IMR-90 (cell line): ENCODE measurements around the gene KCNG4. TPM values are rescaled to one million over a fixed set of nuclear protein-coding genes. Genes with fewer than 3 reads are reported as not detected.

Experiments used
- ATAC-seq: fragments of 200-7000 bp; cut with Tn5 transposase; 2 replicates; pipeline ENCODE4 v1.9.1; 2020; ENCODE audit warnings: low read depth, mild to moderate bottlenecking, moderate library complexity
- BruUV-seq: library from RNA; stranded (reverse); fragments of 400-500 nt; replicated peaks from 2 replicates; lab custom pipeline; 2021; lab: Mats Ljungman, UMichigan
- CTCF ChIA-PET: fragments of 300-600 bp; formaldehyde crosslinking; extraction: SDS; loops from one replicate; lab custom pipeline; 2021; ENCODE audit warnings: antibody characterized with exemption; lab: Yijun Ruan, JAX
- POLR2A ChIA-PET: fragments of 300-600 bp; sonication (Branson Sonifier 250); formaldehyde crosslinking; loops from one replicate; lab custom pipeline; 2022; ENCODE audit warnings: antibody characterized with exemption; ENCODE audit not compliant: unreplicated experiment; lab: Charles Lee
- DNase-seq: peaks from one replicate; pipeline ENCODE4 v3.0.0; 2013
- H2AFZ ChIP-seq: replicated peaks from 2 replicates; pipeline ENCODE3; 2013; ENCODE audit warnings: low read length, mild to moderate bottlenecking; ENCODE audit not compliant: poor library complexity
- H2AK5ac ChIP-seq: 2 replicates; pipeline ENCODE4 v1.6.1; 2013; ENCODE audit warnings: low read depth, low read length, inconsistent platforms
- H2AK9ac ChIP-seq: replicated peaks from 2 replicates; pipeline ENCODE3; 2013; ENCODE audit warnings: mild to moderate bottlenecking, low read depth, low read length, moderate library complexity; ENCODE audit not compliant: poor library complexity
- H2BK120ac ChIP-seq: 2 replicates; pipeline ENCODE4 v1.6.1; 2013; ENCODE audit warnings: low read depth, low read length, inconsistent platforms
- H2BK15ac ChIP-seq: 3 replicates; pipeline ENCODE4 v1.6.1; 2013; ENCODE audit warnings: low read depth, low read length, inconsistent platforms
- H2BK20ac ChIP-seq: 2 replicates; pipeline ENCODE4 v1.6.1; 2013; ENCODE audit warnings: low read depth, mild to moderate bottlenecking, inconsistent platforms, low read length, moderate library complexity
- H2BK5ac ChIP-seq: 2 replicates; pipeline ENCODE4 v1.6.1; 2013; ENCODE audit warnings: mild to moderate bottlenecking, low read depth, low read length, inconsistent platforms; ENCODE audit not compliant: poor library complexity, severe bottlenecking
- H3K14ac ChIP-seq: replicated peaks from 2 replicates; pipeline ENCODE4 v1.6.1; 2013; ENCODE audit warnings: low read depth, low read length, inconsistent platforms
- H3K18ac ChIP-seq: 2 replicates; pipeline ENCODE4 v1.6.1; 2013; ENCODE audit warnings: low read depth, low read length, control low read depth
- H3K23ac ChIP-seq: 2 replicates; pipeline ENCODE4 v1.6.1; 2013; ENCODE audit warnings: low read depth, low read length, inconsistent platforms
- H3K27ac ChIP-seq: 2 replicates; pipeline ENCODE4 v1.5.1; 2013; ENCODE audit warnings: mild to moderate bottlenecking, control low read depth, low read length; ENCODE audit not compliant: insufficient read depth
- H3K27me3 ChIP-seq: 2 replicates; pipeline ENCODE4 v1.6.1; 2013; ENCODE audit warnings: low read length; ENCODE audit not compliant: control insufficient read depth, insufficient read depth
- H3K36me3 ChIP-seq: 2 replicates; pipeline ENCODE4 v1.6.1; 2013; ENCODE audit warnings: low read length, mixed read lengths; ENCODE audit not compliant: control insufficient read depth, insufficient read depth
- H3K4ac ChIP-seq: 2 replicates; pipeline ENCODE4 v1.6.1; 2013; ENCODE audit warnings: low read depth, low read length, inconsistent platforms
- H3K4me1 ChIP-seq: 2 replicates; pipeline ENCODE4 v1.6.1; 2013; ENCODE audit warnings: low read length, mixed read lengths; ENCODE audit not compliant: control insufficient read depth, insufficient read depth
- H3K4me2 ChIP-seq: 2 replicates; pipeline ENCODE4 v1.6.1; 2013; ENCODE audit warnings: low read depth, mild to moderate bottlenecking, control low read depth, low read length, moderate library complexity
- H3K4me3 ChIP-seq: 2 replicates; pipeline ENCODE4 v1.5.1; 2013; ENCODE audit warnings: low read depth, mild to moderate bottlenecking, control low read depth, low read length, moderate library complexity; ENCODE audit not compliant: insufficient read depth
- H3K56ac ChIP-seq: 2 replicates; pipeline ENCODE4 v1.6.1; 2013; ENCODE audit warnings: low read length, inconsistent platforms; ENCODE audit not compliant: insufficient read depth; ENCODE audit errors: extremely low read depth
- H3K79me1 ChIP-seq, 2 experiments: 2 replicates each; pipeline ENCODE4 v1.6.1; 2013; ENCODE audit warnings: low read length in 2 of 2, inconsistent platforms in 1 of 2, low read depth in 1 of 2
- H3K9ac ChIP-seq: 2 replicates; pipeline ENCODE4 v1.6.1; 2013; ENCODE audit warnings: low read depth, low read length, control low read depth
- H3K9me1 ChIP-seq: 2 replicates; pipeline ENCODE4 v1.6.1; 2013; ENCODE audit warnings: low read length, inconsistent platforms; ENCODE audit not compliant: insufficient read depth
- H3K9me3 ChIP-seq: 2 replicates; pipeline ENCODE4 v1.6.1; 2013; ENCODE audit warnings: low read length; ENCODE audit not compliant: control insufficient read depth, insufficient read depth
- H4K20me1 ChIP-seq: 2 replicates; pipeline ENCODE4 v1.6.1; 2013; ENCODE audit warnings: low read length, inconsistent platforms; ENCODE audit not compliant: insufficient read depth
- H4K5ac ChIP-seq: 2 replicates; pipeline ENCODE4 v1.6.1; 2013; ENCODE audit warnings: mild to moderate bottlenecking, low read depth, low read length, control low read depth
- H4K8ac ChIP-seq, 2 experiments: 2 replicates each; pipeline ENCODE4 v1.6.1; 2013; ENCODE audit warnings: low read depth in 2 of 2, low read length in 2 of 2, control low read depth in 1 of 2, inconsistent platforms in 1 of 2
- H4K91ac ChIP-seq: 2 replicates; pipeline ENCODE4 v1.6.1; 2013; ENCODE audit warnings: low read depth, low read length, inconsistent platforms; ENCODE audit not compliant: insufficient read depth
- BHLHE40 ChIP-seq: fragments of 150-350 bp; IDR thresholded peaks from 2 replicates; pipeline ENCODE4 v1.6.1; 2016; ENCODE audit warnings: mild to moderate bottlenecking, low read depth, low read length
- CEBPB ChIP-seq: IDR thresholded peaks from 2 replicates; pipeline ENCODE4 v1.6.1; 2012; ENCODE audit warnings: low read depth, low read length, improper control_type of control experiment
- CHD1 ChIP-seq: IDR thresholded peaks from 2 replicates; pipeline ENCODE4 v1.6.1; 2012; ENCODE audit warnings: low read depth, low read length, improper control_type of control experiment
- CTCF ChIP-seq: conservative IDR thresholded peaks from 2 replicates; pipeline ENCODE4 v1.5.1; 2012; ENCODE audit warnings: mild to moderate bottlenecking, low read depth, low read length, improper control_type of control experiment
- ELK1 ChIP-seq: fragments of 150-350 bp; IDR thresholded peaks from 2 replicates; pipeline ENCODE4 v1.6.1; 2016; ENCODE audit warnings: low read depth, mild to moderate bottlenecking, low read length, moderate library complexity, borderline replicate concordance
- FOS ChIP-seq: fragments of 150-350 bp; IDR thresholded peaks from 2 replicates; pipeline ENCODE4 v1.6.1; 2016; ENCODE audit warnings: low read depth, low read length
- MAFK ChIP-seq: IDR thresholded peaks from 2 replicates; pipeline ENCODE4 v1.6.1; 2012; ENCODE audit warnings: low read depth, low read length, improper control_type of control experiment
- MAZ ChIP-seq: IDR thresholded peaks from 2 replicates; pipeline ENCODE4 v1.6.1; 2012; ENCODE audit warnings: low read depth, mild to moderate bottlenecking, low read length, improper control_type of control experiment, moderate library complexity, borderline replicate concordance
- MXI1 ChIP-seq: IDR thresholded peaks from 2 replicates; pipeline ENCODE4 v1.6.1; 2012; ENCODE audit warnings: low read depth, mild to moderate bottlenecking, low read length, moderate library complexity, borderline replicate concordance
- NFE2L2 ChIP-seq: fragments of 150-350 bp; IDR thresholded peaks from 2 replicates; pipeline ENCODE4 v1.6.1; 2016; ENCODE audit warnings: low read depth, mild to moderate bottlenecking, low read length
- POLR2A ChIP-seq: IDR thresholded peaks from 2 replicates; pipeline ENCODE4 v1.6.1; 2012; ENCODE audit warnings: mild to moderate bottlenecking, low read depth, low read length
- RAD21 ChIP-seq: IDR thresholded peaks from 2 replicates; pipeline ENCODE4 v1.6.1; 2012; ENCODE audit warnings: low read length, improper control_type of control experiment
- RCOR1 ChIP-seq: IDR thresholded peaks from 2 replicates; pipeline ENCODE4 v1.6.1; 2012; ENCODE audit warnings: mild to moderate bottlenecking, low read length, improper control_type of control experiment; ENCODE audit not compliant: insufficient replicate concordance
- RFX5 ChIP-seq: IDR thresholded peaks from 2 replicates; pipeline ENCODE4 v1.8.0; 2012; ENCODE audit warnings: low read depth, mild to moderate bottlenecking, low read length, moderate library complexity
- SMC3 ChIP-seq: fragments of 150-350 bp; IDR thresholded peaks from 2 replicates; pipeline ENCODE4 v1.6.1; 2016; ENCODE audit warnings: low read depth, mild to moderate bottlenecking, antibody characterized with exemption, low read length, moderate library complexity
- WGBS, 2 experiments: methylation state at CpG; one replicate each; pipeline versions ENCODE4 v1.1.5 to v1.1.7; 2013; ENCODE audit warnings: missing lambda C conversion rate in 2 of 2; ENCODE audit not compliant: insufficient read length in 1 of 2; ENCODE audit errors: extremely low coverage in 2 of 2; 5-methylcytosine and 5-hydroxymethylcytosine counted together
- dilution Hi-C: fragments of 300-500 bp; cut with HindIII; formaldehyde crosslinking; loops from one replicate; pipeline ENCODE4 v1.14.3; 2018; ENCODE audit warnings: low sequenced_read_pairs; ENCODE audit not compliant: unreplicated experiment
- in situ Hi-C: fragments of 300-500 bp; cut with MboI; formaldehyde crosslinking; loops from 3 replicates; pipeline ENCODE4 v1.14.3; 2019; ENCODE audit warnings: low sequenced_read_pairs, inconsistent platforms, mixed read lengths
- intact Hi-C: fragments of 100-400 bp; cut with micrococcal nuclease; formaldehyde crosslinking; loops from 2 replicates; pipeline ENCODE4 v1.10.0; 2022
- polyA plus RNA-seq, 3 experiments: library from polyadenylated mRNA; depleted of rRNA; stranded (reverse); fragments of >200 nt; gene quantifications; 2 replicates each; pipeline ENCODE4 v1.2.3, GENCODE V29; 2012; ENCODE audit warnings: low replicate concordance in 1 of 3
- total RNA-seq: library from RNA; depleted of rRNA; stranded (reverse); fragments of >200 nt; gene quantifications from 2 replicates; pipeline ENCODE4 v1.2.3, GENCODE V29; 2012
- TF ChIP-seq, protein P1 (sequence below): fragments of 150-350 bp; IDR thresholded peaks from 2 replicates; pipeline ENCODE4 v1.6.1; 2017; ENCODE audit warnings: mild to moderate bottlenecking, antibody characterized with exemption, low read length, low read depth

Gene KCNG4
- total and polyA plus RNA-seq, 2 of the 4 experiments (the other 2 are of a cell fraction): not detected

- Histone ChIP-seq H2BK5ac (no peak overlapping the region), H3K79me1 (no peaks in the 10 kb centered on the region), H3K27me3 (peaks cover 16% of the 10 kb centered on the region), H2AFZ (no peak overlapping the region), H3K27ac (no peak overlapping the region), H4K91ac (no peak overlapping the region), H3K4me2 (no peak overlapping the region), H2AK9ac (no peak overlapping the region), H2BK15ac (no peak overlapping the region), H4K8ac (no peak overlapping the region), H3K4me3 (no peak overlapping the region), H3K56ac (no peak overlapping the region), H3K23ac (no peak overlapping the region), H3K36me3 (no peaks in the 10 kb centered on the region), H3K9ac (no peak overlapping the region), H3K4me1 (peaks cover 2% of the 10 kb centered on the region; the same call in 1 of the 2 replicates), H4K20me1 (no peaks in the 10 kb centered on the region; the same call in 1 of the 2 replicates), H2AK5ac (no peak overlapping the region), H2BK20ac (no peak overlapping the region), H3K14ac (no peak overlapping the region), H4K5ac (no peak overlapping the region), H3K9me3 (no peaks in the 10 kb centered on the region), H3K9me1 (no peaks in the 10 kb centered on the region), H3K4ac (no peak overlapping the region), H3K18ac (no peak overlapping the region), H2BK120ac (no peak overlapping the region)
- no peak for TF ChIP-seq SMC3
- no peak for TF ChIP-seq FOS
- no peak for TF ChIP-seq BHLHE40
- no peak for TF ChIP-seq NFE2L2
- no peak for TF ChIP-seq MAFK
- TF ChIP-seq ELK1: no peak
- TF ChIP-seq CTCF: no peak
- TF ChIP-seq, protein P1, sequence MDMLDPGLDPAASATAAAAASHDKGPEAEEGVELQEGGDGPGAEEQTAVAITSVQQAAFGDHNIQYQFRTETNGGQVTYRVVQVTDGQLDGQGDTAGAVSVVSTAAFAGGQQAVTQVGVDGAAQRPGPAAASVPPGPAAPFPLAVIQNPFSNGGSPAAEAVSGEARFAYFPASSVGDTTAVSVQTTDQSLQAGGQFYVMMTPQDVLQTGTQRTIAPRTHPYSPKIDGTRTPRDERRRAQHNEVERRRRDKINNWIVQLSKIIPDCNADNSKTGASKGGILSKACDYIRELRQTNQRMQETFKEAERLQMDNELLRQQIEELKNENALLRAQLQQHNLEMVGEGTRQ: no peak
- TF ChIP-seq CEBPB: no peak
- TF ChIP-seq RFX5: no peak
- no peak for TF ChIP-seq POLR2A
- no peak for TF ChIP-seq RCOR1
- TF ChIP-seq CHD1: no peak
- TF ChIP-seq MXI1: no peak
- TF ChIP-seq RAD21: no peak
- no peak for TF ChIP-seq MAZ
- ATAC-seq: no peak
- intact Hi-C loops (no loop called here), in situ Hi-C loops (no loop called here), dilution Hi-C loops (no loop called here)
- no peak for DNase-seq
- no TSS peak for BruUV-seq
- CTCF ChIA-PET: interaction anchor here (1.2 kb wide), 1 partner anchor 13 kb away, joined by 3 read pairs; no protein-coding TSS in a partner anchor
- 74% methylated on average over 3 of the region's 10 CpGs; no CpG with 5 or more reads in 1 of the 2 experiments for WGBS, 2 experiments
- POLR2A ChIA-PET: no interaction called here
These were observed 40.0 kb downstream of the KCNG4 start for GRCh38 chr16:84199861-84200260.
